ENCODE measurements around the gene METAP1.
"Not testable (repeated sequence)": the region's sequence is repeated elsewhere in the genome, so short reads cannot be mapped to it uniquely, and the experiment has no call there.

METAP1 gene

GRCh38 chr4:98995183-98996055 lies at the start of gene METAP1:
TSS of gene METAP1 (plus strand) at chr4:98995721. CDS start at chr4:98995754, 33 bp downstream.
- peak; percentile 96 for DNase-seq

GRCh38 chr4:98946359-98946758 lies 49.2 kb upstream of the METAP1 start:
- no peak for DNase-seq

GRCh38 chr4:98950925-98951324 lies 44.6 kb upstream of the METAP1 start:
- no peak for DNase-seq

- DNase-seq, result no peak
Observed at GRCh38 chr4:98951710-98952109, 43.8 kb upstream of the METAP1 start.

- DNase-seq, result no peak
Observed at GRCh38 chr4:98955229-98955628, 40.3 kb upstream of the METAP1 start.

GRCh38 chr4:98958065-98958464 lies 37.5 kb upstream of the METAP1 start:
- DNase-seq, result no peak

GRCh38 chr4:98959411-98959810 lies 36.1 kb upstream of the METAP1 start:
- no peak for DNase-seq

GRCh38 chr4:98961770-98962169 lies 33.8 kb upstream of the METAP1 start:
- DNase-seq, result no peak

GRCh38 chr4:98963538-98964433 lies 31.7 kb upstream of the METAP1 start:
- DNase-seq, result no peak

GRCh38 chr4:98966926-98967325 lies 28.6 kb upstream of the METAP1 start:
- no peak for DNase-seq

GRCh38 chr4:98967786-98968329 lies 27.7 kb upstream of the METAP1 start:
- no peak for DNase-seq

- DNase-seq, result no peak
Observed at GRCh38 chr4:98969878-98970785, 25.4 kb upstream of the METAP1 start.

GRCh38 chr4:98976716-98977115 lies 18.8 kb upstream of the METAP1 start:
- DNase-seq, result no peak

- no peak for DNase-seq
Observed at GRCh38 chr4:98977557-98977956, 18.0 kb upstream of the METAP1 start.

GRCh38 chr4:98987720-98988119 lies 7.8 kb upstream of the METAP1 start:
- no peak for DNase-seq

- not testable (repeated sequence) for DNase-seq
Observed at GRCh38 chr4:98992835-98993234, 2.7 kb upstream of the METAP1 start.

GRCh38 chr4:98993419-98994071 lies 2.0 kb upstream of the METAP1 start:
- no peak for DNase-seq

GRCh38 chr4:98994474-98995182 lies 893 bp upstream of the METAP1 start:
- no peak for DNase-seq

- DNase-seq, result peak; percentile 23
Observed at GRCh38 chr4:98996056-98996764, 689 bp downstream of the METAP1 start.

GRCh38 chr4:98996765-98997068 lies 1.2 kb downstream of the METAP1 start:
- no peak for DNase-seq

- DNase-seq, result no peak
Observed at GRCh38 chr4:98997166-98997565, 1.6 kb downstream of the METAP1 start.
